ENCODE measurements around the gene SH3RF3. TPM values are rescaled to one million over a fixed set of nuclear protein-coding genes. Genes with fewer than 3 reads are reported as not detected.

Gene SH3RF3
- total and polyA plus RNA-seq, 2 donors (not counting 1 experiment from before 2014, with no cell fraction given): 8.3 to 10.1 TPM

DNA sequence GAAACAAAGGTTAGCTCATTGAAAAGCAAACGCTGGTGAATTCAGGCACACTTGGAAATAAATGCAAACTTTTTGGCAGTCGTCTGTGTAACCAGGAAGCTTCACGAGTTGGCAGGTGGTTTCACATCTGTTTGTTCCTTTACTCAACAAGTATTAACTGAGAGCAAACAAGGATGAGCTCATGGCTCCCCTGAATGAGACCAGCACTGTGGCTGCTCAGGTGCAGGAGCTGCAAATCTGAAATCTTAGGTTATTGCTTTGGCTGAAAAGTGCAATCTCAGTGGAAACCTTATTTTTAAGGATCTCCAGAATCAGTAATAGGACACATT lies 46.3 kb downstream of the SH3RF3 start:
- Histone ChIP-seq H2AFZ (ENCODE audit: low read length) (no peak overlapping the region), H4K20me1 (ENCODE audit: control insufficient read depth, extremely low read depth, insufficient read depth, low read length) (no peaks in the 10 kb centered on the region), H3K36me3 (ENCODE audit: control insufficient read depth, insufficient read depth, low read length) (no peaks in the 10 kb centered on the region), H3K9ac (ENCODE audit: insufficient read depth, low read length) (no peak overlapping the region), H3K79me2 (ENCODE audit: control insufficient read depth, insufficient read depth, low read length) (peaks cover 65% of the 10 kb centered on the region), H3K27ac (ENCODE audit: insufficient read depth, low read length) (no peak overlapping the region), H3K4me3 (replicated peaks in 1 of 4; ENCODE audit: control extremely low read depth in 1 of 4, insufficient read depth in 1 of 4, low read depth in 3 of 4, low read length in 4 of 4) (no peak overlapping the region), H3K27me3 (ENCODE audit: control insufficient read depth, insufficient read depth, low read length) (no peaks in the 10 kb centered on the region), H3K4me2 (ENCODE audit: extremely low read depth, insufficient read depth, low read length) (no peak overlapping the region), H3K9me3 (ENCODE audit: control insufficient read depth, insufficient read depth, low read depth, low read length) (no peaks in the 10 kb centered on the region), H3K4me1 (ENCODE audit: control insufficient read depth, extremely low read depth, insufficient read depth, low read length) (peaks cover 30% of the 10 kb centered on the region)
- TF ChIP-seq, protein P1, sequence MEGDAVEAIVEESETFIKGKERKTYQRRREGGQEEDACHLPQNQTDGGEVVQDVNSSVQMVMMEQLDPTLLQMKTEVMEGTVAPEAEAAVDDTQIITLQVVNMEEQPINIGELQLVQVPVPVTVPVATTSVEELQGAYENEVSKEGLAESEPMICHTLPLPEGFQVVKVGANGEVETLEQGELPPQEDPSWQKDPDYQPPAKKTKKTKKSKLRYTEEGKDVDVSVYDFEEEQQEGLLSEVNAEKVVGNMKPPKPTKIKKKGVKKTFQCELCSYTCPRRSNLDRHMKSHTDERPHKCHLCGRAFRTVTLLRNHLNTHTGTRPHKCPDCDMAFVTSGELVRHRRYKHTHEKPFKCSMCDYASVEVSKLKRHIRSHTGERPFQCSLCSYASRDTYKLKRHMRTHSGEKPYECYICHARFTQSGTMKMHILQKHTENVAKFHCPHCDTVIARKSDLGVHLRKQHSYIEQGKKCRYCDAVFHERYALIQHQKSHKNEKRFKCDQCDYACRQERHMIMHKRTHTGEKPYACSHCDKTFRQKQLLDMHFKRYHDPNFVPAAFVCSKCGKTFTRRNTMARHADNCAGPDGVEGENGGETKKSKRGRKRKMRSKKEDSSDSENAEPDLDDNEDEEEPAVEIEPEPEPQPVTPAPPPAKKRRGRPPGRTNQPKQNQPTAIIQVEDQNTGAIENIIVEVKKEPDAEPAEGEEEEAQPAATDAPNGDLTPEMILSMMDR (conservative IDR thresholded peaks at IDR 0.05 in 1 of 2, IDR thresholded peaks at IDR 0.05 in 1 of 2; ENCODE audit: low read depth in 1 of 2, low read length in 2 of 2): no peak
- TF ChIP-seq EZH2 (IDR thresholded peaks at IDR 0.05; ENCODE audit: low read length, missing control alignments): no peak
- no peak for DNase-seq (ENCODE audit: low read depth in 2 of 2)

DNA sequence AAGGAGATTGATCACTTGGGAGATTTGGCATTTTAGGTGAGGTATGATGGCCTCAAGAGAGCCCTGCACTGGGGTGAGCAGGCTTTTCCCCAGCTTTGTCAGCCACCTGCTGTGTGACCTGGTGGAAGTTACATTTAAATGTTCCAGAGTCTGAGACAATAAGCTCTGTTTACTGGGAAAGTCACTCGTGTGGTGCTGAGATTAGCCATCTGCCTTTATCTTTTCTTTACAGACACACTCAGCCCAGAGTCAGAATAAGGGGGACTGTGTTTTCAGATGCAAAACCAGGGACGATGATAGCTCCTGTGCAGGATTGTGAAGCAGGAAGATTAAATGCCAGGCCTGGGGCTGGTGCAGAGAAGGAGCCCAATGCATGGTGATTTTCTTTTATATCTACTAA lies 47.9 kb downstream of the SH3RF3 start:
- Histone ChIP-seq H3K27ac (ENCODE audit: insufficient read depth, low read length) (no peak overlapping the region), H3K4me1 (ENCODE audit: control insufficient read depth, extremely low read depth, insufficient read depth, low read length) (peaks cover 24% of the 10 kb centered on the region), H3K79me2 (ENCODE audit: control insufficient read depth, insufficient read depth, low read length) (peaks cover 59% of the 10 kb centered on the region), H4K20me1 (ENCODE audit: control insufficient read depth, extremely low read depth, insufficient read depth, low read length) (no peaks in the 10 kb centered on the region), H3K9me3 (ENCODE audit: control insufficient read depth, insufficient read depth, low read depth, low read length) (no peaks in the 10 kb centered on the region), H3K4me3 (replicated peaks in 1 of 4; ENCODE audit: control extremely low read depth in 1 of 4, insufficient read depth in 1 of 4, low read depth in 3 of 4, low read length in 4 of 4) (no peak overlapping the region), H3K36me3 (ENCODE audit: control insufficient read depth, insufficient read depth, low read length) (no peaks in the 10 kb centered on the region), H3K9ac (ENCODE audit: insufficient read depth, low read length) (no peak overlapping the region), H3K4me2 (ENCODE audit: extremely low read depth, insufficient read depth, low read length) (no peak overlapping the region), H2AFZ (ENCODE audit: low read length) (no peak overlapping the region), H3K27me3 (ENCODE audit: control insufficient read depth, insufficient read depth, low read length) (no peaks in the 10 kb centered on the region)
- DNase-seq (ENCODE audit: low read depth in 2 of 2): peak in 1 of 2 donors; percentile 23
- TF ChIP-seq, protein P1 (conservative IDR thresholded peaks at IDR 0.05 in 1 of 2, IDR thresholded peaks at IDR 0.05 in 1 of 2; ENCODE audit: low read depth in 1 of 2, low read length in 2 of 2): no peak
- TF ChIP-seq EZH2 (IDR thresholded peaks at IDR 0.05; ENCODE audit: low read length, missing control alignments): no peak

DNA sequence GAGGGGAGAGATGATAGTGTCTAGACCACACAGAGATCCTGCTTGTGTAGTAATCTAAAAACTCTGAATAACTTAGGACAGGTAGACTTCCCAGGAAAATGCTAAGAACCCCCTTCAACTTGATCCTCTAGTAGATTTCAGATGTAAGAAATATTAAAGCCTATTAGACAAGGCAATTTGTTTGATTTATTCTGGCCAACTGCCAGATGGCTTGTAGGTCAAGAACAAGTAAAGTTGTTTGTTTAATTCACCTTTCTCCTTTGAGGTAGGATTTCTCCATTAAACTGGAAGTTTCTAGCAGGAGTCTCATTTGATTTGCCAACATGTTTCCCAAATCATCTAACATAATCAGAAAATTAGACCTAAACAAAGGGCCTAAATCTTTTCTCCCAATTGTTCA lies 48.6 kb downstream of the SH3RF3 start:
- no peak overlapping the region for H2AFZ ChIP-seq (ENCODE audit: low read length)
- DNase-seq (ENCODE audit: low read depth in 2 of 2): peak in 1 of 2 donors; percentile 18
- no peak overlapping the region for H3K4me3 ChIP-seq (replicated peaks in 1 of 4; ENCODE audit: control extremely low read depth in 1 of 4, insufficient read depth in 1 of 4, low read depth in 3 of 4, low read length in 4 of 4)
- no peaks in the 10 kb centered on the region for H4K20me1 ChIP-seq (ENCODE audit: control insufficient read depth, extremely low read depth, insufficient read depth, low read length)
- TF ChIP-seq, protein P1 (conservative IDR thresholded peaks at IDR 0.05 in 1 of 2, IDR thresholded peaks at IDR 0.05 in 1 of 2; ENCODE audit: low read depth in 1 of 2, low read length in 2 of 2): no peak
- peaks cover 17% of the 10 kb centered on the region for H3K4me1 ChIP-seq (ENCODE audit: control insufficient read depth, extremely low read depth, insufficient read depth, low read length)
- H3K27ac ChIP-seq (ENCODE audit: insufficient read depth, low read length): no peak overlapping the region
- H3K9ac ChIP-seq (ENCODE audit: insufficient read depth, low read length): no peak overlapping the region
- no peaks in the 10 kb centered on the region for H3K27me3 ChIP-seq (ENCODE audit: control insufficient read depth, insufficient read depth, low read length)
- no peaks in the 10 kb centered on the region for H3K36me3 ChIP-seq (ENCODE audit: control insufficient read depth, insufficient read depth, low read length)
- H3K9me3 ChIP-seq (ENCODE audit: control insufficient read depth, insufficient read depth, low read depth, low read length): no peaks in the 10 kb centered on the region
- H3K4me2 ChIP-seq (ENCODE audit: extremely low read depth, insufficient read depth, low read length): no peak overlapping the region
- H3K79me2 ChIP-seq (ENCODE audit: control insufficient read depth, insufficient read depth, low read length): peaks cover 56% of the 10 kb centered on the region

Data from fibroblast of lung (primary cell).